Uterus (tissue), 4 donors: ENCODE data around the gene PEAK1. TPM values are rescaled to one million over a fixed set of nuclear protein-coding genes. Genes with fewer than 3 reads are reported as not detected.

Experiments
- DNase-seq, 2 donors: peaks; one replicate each; pipeline ENCODE4 v3.0.0-alpha.2; 2019 to 2020
- H3K27ac ChIP-seq, 2 donors: fragments of 200-600 bp; sonication (generic); 1 replicate in 1 of 2; 2 replicates in 1 of 2; pipeline ENCODE4 v1.5.1; 2016 to 2018
- H3K27me3 ChIP-seq, 2 donors: fragments of 200-600 bp; sonication (generic); one replicate each; pipeline ENCODE4 v1.5.1; 2018 to 2019; ENCODE audit warnings: control low read depth in 1 of 2
- H3K36me3 ChIP-seq, 2 donors: fragments of 200-600 bp; sonication (generic); one replicate each; pipeline ENCODE4 v1.5.1; 2019; ENCODE audit warnings: control low read depth in 1 of 2
- H3K4me1 ChIP-seq, 2 donors: fragments of 200-600 bp; sonication (generic); one replicate each; pipeline ENCODE4 v1.5.1; 2018 to 2019; ENCODE audit warnings: control low read depth in 1 of 2
- H3K4me3 ChIP-seq, 2 donors: fragments of 200-600 bp; sonication (generic); 1 replicate in 1 of 2; 2 replicates in 1 of 2; pipeline ENCODE4 v1.5.1; 2018 to 2019; ENCODE audit warnings: mild to moderate bottlenecking in 1 of 2
- H3K9me3 ChIP-seq, 2 donors: fragments of 200-600 bp; sonication (generic); one replicate each; pipeline ENCODE4 v1.5.1; 2019; ENCODE audit warnings: control low read depth in 1 of 2
- POLR2A ChIP-seq, 2 donors: fragments of 450-650 bp; IDR thresholded peaks; one replicate each; pipeline ENCODE4 v1.6.1; 2016; ENCODE audit warnings: antibody characterized with exemption in 2 of 2, mild to moderate bottlenecking in 1 of 2, moderate library complexity in 1 of 2
- intact Hi-C: fragments of 100-400 bp; cut with DNase I; formaldehyde crosslinking; loops from one replicate; pipeline ENCODE4 v1.15.1; 2023; ENCODE audit warnings: low total_unique reads
- total RNA-seq, 4 donors: library from RNA; depleted of rRNA in 3 of 4; stranded (reverse); fragments of >200 nt in 3 of 4; gene quantifications; one replicate each; pipeline versions ENCODE4 v1.1.0 to v1.2.4, GENCODE V29; 2014 to 2023
- TF ChIP-seq, protein P1 (sequence below), 4 experiments: fragments of 200-600 bp in 2 of 4; fragments of 450-650 bp in 2 of 4; sonication (generic) in 2 of 4; IDR thresholded peaks; one replicate each; pipeline ENCODE4 v1.5.1; 2016 to 2019; ENCODE audit warnings: antibody characterized with exemption in 4 of 4, mild to moderate bottlenecking in 2 of 4, moderate library complexity in 1 of 4
- donor health status: DM: yes; HTN: yes; CAD: no.

The PEAK1 gene
- total RNA-seq, 4 donors from 2014 or later: 14.4 to 87.3 (median 43.5) TPM

DNA sequence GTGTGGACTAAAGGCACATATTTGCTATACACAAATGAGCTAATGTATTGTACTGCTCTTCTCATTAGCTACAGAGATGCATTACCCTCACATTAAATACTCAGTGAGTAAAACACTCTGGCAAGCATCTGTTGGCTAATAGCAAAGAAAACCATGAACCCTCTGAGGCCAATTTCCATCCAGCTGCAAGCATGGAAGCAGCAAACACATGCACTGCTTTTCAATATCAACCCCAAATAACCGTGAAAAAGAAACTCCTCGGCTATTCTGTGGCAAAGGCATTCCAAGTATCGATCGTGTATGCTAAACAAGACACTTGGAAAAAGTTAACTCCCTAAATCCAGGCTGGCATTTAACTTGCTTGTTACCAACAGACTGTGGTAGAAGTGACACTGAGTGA, 67.0 kb downstream of the PEAK1 start:
- Histone ChIP-seq H3K27ac (no peak overlapping the region), H3K4me1 (no peaks in the 10 kb centered on the region), H3K4me3 (no peak overlapping the region), H3K27me3 (no peaks in the 10 kb centered on the region), H3K9me3 (no peaks in the 10 kb centered on the region), H3K36me3 (no peaks in the 10 kb centered on the region)
- intact Hi-C loops: no loop called here
- DNase-seq: no peak
- TF ChIP-seq POLR2A (IDR thresholded peaks at IDR 0.05): no peak
- TF ChIP-seq, protein P1, sequence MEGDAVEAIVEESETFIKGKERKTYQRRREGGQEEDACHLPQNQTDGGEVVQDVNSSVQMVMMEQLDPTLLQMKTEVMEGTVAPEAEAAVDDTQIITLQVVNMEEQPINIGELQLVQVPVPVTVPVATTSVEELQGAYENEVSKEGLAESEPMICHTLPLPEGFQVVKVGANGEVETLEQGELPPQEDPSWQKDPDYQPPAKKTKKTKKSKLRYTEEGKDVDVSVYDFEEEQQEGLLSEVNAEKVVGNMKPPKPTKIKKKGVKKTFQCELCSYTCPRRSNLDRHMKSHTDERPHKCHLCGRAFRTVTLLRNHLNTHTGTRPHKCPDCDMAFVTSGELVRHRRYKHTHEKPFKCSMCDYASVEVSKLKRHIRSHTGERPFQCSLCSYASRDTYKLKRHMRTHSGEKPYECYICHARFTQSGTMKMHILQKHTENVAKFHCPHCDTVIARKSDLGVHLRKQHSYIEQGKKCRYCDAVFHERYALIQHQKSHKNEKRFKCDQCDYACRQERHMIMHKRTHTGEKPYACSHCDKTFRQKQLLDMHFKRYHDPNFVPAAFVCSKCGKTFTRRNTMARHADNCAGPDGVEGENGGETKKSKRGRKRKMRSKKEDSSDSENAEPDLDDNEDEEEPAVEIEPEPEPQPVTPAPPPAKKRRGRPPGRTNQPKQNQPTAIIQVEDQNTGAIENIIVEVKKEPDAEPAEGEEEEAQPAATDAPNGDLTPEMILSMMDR (IDR thresholded peaks at IDR 0.05): no peak

DNA sequence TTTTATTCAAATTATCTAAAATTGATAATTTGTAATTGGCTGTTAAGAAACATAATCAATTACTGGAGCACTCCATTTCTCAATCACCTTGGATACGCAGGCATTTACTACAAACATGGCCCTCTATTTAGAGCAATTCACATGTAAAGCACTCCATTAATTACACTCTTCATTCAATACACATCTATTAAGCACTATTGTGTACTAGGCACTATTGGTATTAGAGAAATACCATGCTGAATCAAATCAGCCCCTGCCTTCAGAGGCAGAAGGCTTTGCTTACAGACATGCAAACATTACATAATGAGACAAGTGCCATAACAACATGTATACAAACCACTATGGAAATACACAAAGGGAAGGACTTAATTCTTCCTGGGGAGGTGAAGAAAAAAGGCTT, 69.1 kb downstream of the PEAK1 start:
- no peaks in the 10 kb centered on the region for H3K27me3 ChIP-seq
- no peak overlapping the region for H3K27ac ChIP-seq
- TF ChIP-seq POLR2A (IDR thresholded peaks at IDR 0.05): no peak
- TF ChIP-seq, protein P1 (IDR thresholded peaks at IDR 0.05): no peak
- no peaks in the 10 kb centered on the region for H3K4me1 ChIP-seq
- no peaks in the 10 kb centered on the region for H3K36me3 ChIP-seq
- H3K4me3 ChIP-seq: no peak overlapping the region
- intact Hi-C loops: no loop called here
- H3K9me3 ChIP-seq: no peaks in the 10 kb centered on the region
- DNase-seq: no peak

DNA sequence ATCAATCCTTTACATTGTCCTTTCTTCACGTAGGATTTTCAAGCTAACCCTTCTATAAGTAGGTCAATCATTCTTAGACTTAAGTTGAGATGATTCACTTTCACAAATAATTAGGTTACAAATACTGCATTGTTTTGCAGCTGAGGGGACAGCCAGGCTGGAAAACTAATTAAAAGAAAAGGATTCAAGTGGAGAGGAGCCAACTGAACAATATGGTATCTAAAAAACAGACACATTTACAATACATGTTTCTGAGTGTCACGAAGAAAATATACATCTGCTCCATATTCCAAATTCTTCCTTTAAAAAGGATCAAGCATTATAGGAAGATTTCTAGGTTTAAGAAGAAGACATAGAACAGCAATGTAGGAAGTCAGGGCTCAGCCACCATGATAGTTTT, 70.2 kb downstream of the PEAK1 start:
- Histone ChIP-seq H3K36me3 (no peaks in the 10 kb centered on the region), H3K4me1 (no peaks in the 10 kb centered on the region), H3K4me3 (no peak overlapping the region), H3K9me3 (no peaks in the 10 kb centered on the region), H3K27ac (no peak overlapping the region), H3K27me3 (no peaks in the 10 kb centered on the region)
- no peak for DNase-seq
- intact Hi-C loops: no loop called here
- TF ChIP-seq, protein P1 (IDR thresholded peaks at IDR 0.05): no peak
- no peak for TF ChIP-seq POLR2A (IDR thresholded peaks at IDR 0.05)

DNA sequence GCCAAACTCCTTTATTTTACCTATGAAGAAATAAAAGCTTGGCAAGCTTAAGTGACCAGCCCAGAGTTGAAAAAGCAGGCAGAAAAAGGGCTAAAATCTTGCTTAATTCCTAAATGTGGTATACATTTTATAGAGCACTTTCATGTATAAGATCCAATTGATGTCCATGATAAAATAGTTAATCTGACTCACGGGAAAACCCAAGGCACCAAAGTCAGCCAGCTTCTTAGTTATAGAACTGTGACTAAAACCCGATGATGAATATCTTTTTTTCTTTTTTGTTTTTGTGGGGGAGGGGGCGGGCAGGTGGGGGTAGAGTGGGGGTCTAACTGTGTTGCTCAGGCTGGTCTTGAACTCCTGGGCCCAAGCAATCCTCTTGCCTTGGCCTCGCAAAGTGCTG, 71.4 kb downstream of the PEAK1 start:
- TF ChIP-seq, protein P1 (IDR thresholded peaks at IDR 0.05): no peak
- no peak for TF ChIP-seq POLR2A (IDR thresholded peaks at IDR 0.05)
- no peak for DNase-seq
- H3K4me3 ChIP-seq: no peak overlapping the region
- no peaks in the 10 kb centered on the region for H3K4me1 ChIP-seq
- H3K36me3 ChIP-seq: no peaks in the 10 kb centered on the region
- intact Hi-C loops: no loop called here
- H3K9me3 ChIP-seq: no peaks in the 10 kb centered on the region
- H3K27ac ChIP-seq: no peak overlapping the region
- H3K27me3 ChIP-seq: no peaks in the 10 kb centered on the region

DNA sequence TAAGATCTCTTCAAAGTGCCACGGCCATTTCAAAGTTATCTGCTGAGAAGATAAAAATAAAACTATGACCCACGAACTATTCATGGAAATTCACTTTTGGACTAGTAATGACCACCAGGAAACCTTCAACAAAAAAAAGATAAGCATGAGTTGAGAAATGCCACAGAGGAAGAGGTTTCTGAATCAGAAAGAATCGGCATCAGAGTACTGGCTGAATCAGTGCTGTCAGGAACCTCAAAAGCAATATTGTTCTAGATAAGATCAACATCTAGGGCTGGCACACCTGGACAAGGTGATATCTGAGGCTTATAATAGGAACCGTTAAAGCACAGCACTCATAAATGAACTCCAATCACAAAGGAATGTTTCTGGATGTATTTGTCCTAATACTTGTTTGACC, 72.7 kb downstream of the PEAK1 start:
- TF ChIP-seq, protein P1 (IDR thresholded peaks at IDR 0.05): no peak
- no peak for TF ChIP-seq POLR2A (IDR thresholded peaks at IDR 0.05)
- no peak overlapping the region for H3K27ac ChIP-seq
- H3K9me3 ChIP-seq: no peaks in the 10 kb centered on the region
- H3K27me3 ChIP-seq: no peaks in the 10 kb centered on the region
- DNase-seq: no peak
- H3K4me3 ChIP-seq: no peak overlapping the region
- H3K4me1 ChIP-seq: no peaks in the 10 kb centered on the region
- intact Hi-C loops: no loop called here
- H3K36me3 ChIP-seq: no peaks in the 10 kb centered on the region
